22Rv1 (cell line): ENCODE results near the gene CRISP2.
A peak's percentile ranks its signal among the peaks of the same experiment; 100 is the strongest.
"Not testable (repeated sequence)": the region's sequence is repeated elsewhere in the genome, so short reads cannot be mapped to it uniquely, and the experiment has no call there.

Experiments
- H3K27ac ChIP-seq: fragments of 450-650 bp; 2 replicates; pipeline ENCODE4 v1.5.1; 2017
- ZFX ChIP-seq: fragments of 450-650 bp; IDR thresholded peaks from 2 replicates; pipeline ENCODE4 v1.6.1; 2017; ENCODE audit warnings: antibody characterized with exemption, borderline replicate concordance
- TF ChIP-seq, protein P1 (sequence below): fragments of 450-650 bp; IDR thresholded peaks from 2 replicates; pipeline ENCODE4 v1.5.1; 2017; ENCODE audit warnings: mild to moderate bottlenecking

Gene CRISP2

DNA sequence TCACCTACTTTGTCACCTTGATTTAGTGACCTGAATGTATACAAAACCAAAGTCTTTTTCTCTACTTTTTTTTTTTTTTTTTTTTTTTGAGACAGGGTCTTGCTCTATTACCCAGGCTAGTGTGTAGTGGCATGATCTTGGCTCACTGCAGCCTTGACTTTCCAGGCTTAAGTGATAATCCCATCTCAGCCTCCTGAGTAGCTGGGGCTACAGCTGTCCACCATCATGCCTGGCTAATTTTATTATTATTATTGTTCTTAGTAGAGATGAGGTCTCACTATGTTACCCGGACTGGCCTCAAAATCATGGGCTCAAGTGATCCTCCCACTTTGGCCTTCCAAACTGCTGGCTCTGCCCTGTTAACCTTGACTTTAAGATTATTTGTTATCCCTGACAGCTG is 37.5 kb downstream of the CRISP2 start:
- TF ChIP-seq, protein P1, sequence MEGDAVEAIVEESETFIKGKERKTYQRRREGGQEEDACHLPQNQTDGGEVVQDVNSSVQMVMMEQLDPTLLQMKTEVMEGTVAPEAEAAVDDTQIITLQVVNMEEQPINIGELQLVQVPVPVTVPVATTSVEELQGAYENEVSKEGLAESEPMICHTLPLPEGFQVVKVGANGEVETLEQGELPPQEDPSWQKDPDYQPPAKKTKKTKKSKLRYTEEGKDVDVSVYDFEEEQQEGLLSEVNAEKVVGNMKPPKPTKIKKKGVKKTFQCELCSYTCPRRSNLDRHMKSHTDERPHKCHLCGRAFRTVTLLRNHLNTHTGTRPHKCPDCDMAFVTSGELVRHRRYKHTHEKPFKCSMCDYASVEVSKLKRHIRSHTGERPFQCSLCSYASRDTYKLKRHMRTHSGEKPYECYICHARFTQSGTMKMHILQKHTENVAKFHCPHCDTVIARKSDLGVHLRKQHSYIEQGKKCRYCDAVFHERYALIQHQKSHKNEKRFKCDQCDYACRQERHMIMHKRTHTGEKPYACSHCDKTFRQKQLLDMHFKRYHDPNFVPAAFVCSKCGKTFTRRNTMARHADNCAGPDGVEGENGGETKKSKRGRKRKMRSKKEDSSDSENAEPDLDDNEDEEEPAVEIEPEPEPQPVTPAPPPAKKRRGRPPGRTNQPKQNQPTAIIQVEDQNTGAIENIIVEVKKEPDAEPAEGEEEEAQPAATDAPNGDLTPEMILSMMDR = no peak
- no peak for TF ChIP-seq ZFX

DNA sequence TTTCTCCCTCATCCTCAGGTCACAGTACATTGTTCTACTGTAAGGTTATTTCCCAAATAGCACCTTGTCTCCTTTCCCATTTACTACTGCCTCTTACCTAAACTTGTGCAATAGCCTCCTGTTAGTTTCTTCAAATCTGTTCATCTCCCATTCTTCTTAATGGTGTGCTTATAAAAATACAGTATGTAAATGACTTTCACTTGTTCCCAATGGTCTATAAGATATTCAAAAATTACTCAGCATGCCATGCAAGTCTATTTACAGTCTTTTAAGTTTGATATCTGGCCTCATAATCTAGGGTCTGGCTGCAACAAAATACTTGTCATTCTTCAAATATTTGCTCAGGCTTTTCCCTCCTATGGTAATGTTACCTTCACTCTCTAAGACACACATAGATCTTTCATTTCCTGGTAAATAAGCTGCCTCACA is 45.2 kb downstream of the CRISP2 start:
- TF ChIP-seq ZFX = no peak
- TF ChIP-seq, protein P1 = no peak
- H3K27ac ChIP-seq = peak overlapping the region; percentile 68

More for the DNA sequence above, 37.5 kb downstream of the CRISP2 start:
- no peak overlapping the region for H3K27ac ChIP-seq

- TF ChIP-seq, protein P1 = no peak
- TF ChIP-seq ZFX = no peak
- H3K27ac ChIP-seq = peak overlapping the region; percentile 68
Measured at GRCh38 chr6:49666930-49667757, 46.2 kb downstream of the CRISP2 start.

DNA sequence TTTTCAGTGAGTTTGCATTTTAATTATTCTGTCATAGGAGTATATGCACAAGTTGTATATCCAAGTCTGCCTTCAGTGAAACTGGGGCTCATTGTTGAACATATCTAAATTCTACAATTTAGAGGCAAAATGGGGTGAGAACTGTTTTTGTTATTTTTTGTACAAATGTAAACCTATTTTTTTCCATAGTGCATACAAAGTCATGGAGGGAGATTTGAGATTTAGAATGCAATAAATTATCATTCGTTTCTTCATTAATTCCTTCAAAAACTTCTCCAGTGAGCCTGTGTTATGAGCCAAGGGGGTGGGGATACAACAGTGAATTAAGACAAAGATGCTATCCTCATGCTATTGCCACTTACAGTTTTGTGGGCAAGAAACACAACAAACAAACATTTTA is 46.9 kb downstream of the CRISP2 start:
- H3K27ac ChIP-seq = no peak overlapping the region
- TF ChIP-seq, protein P1 = no peak
- no peak for TF ChIP-seq ZFX

DNA sequence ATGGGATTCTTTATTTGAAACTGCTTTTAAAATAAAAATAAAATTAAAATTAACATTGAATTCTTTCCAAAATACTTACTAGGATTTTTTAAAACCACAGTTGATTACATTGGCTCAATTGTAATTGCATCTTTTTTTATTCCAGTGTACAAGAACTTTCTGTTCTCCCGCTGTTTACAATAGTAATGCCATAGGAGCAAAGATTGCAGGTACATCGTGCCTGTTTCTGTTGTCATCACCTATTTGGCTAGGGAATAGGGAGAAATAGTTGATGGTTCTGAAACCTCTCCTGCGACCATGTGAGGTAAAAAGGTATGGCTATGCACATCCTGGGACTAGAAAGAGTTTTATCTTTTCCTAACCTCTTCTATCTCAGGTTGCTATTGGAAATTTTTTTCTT is 48.5 kb downstream of the CRISP2 start:
- peak overlapping the region; percentile 32 for H3K27ac ChIP-seq
- TF ChIP-seq ZFX = no peak
- TF ChIP-seq, protein P1 = no peak

DNA sequence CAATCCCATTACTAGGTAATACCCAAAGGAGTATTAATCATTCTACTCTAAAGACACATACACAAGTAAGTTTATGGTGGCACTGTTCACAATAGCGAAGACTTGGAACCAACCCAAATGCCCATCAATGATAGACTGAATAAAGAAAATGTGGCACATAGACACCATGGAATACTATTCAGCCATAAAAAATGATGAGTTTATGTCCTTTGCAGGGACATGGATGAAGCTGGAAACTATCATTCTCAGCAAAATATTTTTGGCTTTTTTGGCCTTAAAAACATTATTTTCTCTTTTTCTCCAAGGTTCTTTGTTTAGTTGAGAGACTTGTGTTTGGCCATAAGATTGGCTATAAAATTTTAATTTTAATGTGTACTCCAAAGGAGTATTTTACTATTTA is 49.3 kb downstream of the CRISP2 start:
- not testable (repeated sequence) for H3K27ac ChIP-seq

GRCh38 chr6:49662892-49663261 is 50.5 kb downstream of the CRISP2 start:
- peak overlapping the region; percentile 2; the same call in 1 of the 2 replicates for H3K27ac ChIP-seq

More at GRCh38 chr6:49662892-49663261, 50.5 kb downstream of the CRISP2 start:
- TF ChIP-seq ZFX = no peak
- TF ChIP-seq, protein P1 = no peak
